GM21390 (cell line): Measurements from ENCODE around the gene MS4A10.

ENCODE experiments used
- ATAC-seq: cut with Tn5 transposase; IDR thresholded peaks from one replicate; pipeline ENCODE4 v1.9.1; 2021; ENCODE audit not compliant: unreplicated experiment

The MS4A10 gene

DNA sequence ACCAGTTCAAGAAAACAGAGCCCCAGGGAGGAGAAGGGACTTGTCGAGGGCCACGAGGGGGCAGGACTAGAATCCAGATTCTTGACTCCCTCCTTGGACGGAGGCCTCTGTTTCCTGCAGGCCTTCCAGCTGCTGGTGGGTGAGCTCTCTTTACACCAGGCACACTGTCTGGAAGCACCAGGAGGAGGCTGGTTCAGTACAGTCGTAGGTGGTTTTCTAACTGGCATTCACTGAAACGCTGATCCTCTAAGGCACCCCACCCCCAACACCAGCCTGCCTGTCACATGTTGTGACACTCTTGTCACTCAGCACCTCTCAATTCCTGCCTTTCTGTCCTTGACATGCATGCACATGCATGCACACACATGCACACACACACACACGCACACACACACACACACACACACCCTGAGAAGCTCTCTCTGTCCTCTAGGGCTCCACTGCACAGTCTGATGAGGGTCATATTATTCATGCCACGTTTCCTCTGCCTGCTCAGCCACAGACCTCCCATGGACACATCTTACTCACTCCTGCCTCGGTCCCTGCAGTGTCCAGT, 751 bp downstream of the MS4A10 start:
- ATAC-seq, result no peak

DNA sequence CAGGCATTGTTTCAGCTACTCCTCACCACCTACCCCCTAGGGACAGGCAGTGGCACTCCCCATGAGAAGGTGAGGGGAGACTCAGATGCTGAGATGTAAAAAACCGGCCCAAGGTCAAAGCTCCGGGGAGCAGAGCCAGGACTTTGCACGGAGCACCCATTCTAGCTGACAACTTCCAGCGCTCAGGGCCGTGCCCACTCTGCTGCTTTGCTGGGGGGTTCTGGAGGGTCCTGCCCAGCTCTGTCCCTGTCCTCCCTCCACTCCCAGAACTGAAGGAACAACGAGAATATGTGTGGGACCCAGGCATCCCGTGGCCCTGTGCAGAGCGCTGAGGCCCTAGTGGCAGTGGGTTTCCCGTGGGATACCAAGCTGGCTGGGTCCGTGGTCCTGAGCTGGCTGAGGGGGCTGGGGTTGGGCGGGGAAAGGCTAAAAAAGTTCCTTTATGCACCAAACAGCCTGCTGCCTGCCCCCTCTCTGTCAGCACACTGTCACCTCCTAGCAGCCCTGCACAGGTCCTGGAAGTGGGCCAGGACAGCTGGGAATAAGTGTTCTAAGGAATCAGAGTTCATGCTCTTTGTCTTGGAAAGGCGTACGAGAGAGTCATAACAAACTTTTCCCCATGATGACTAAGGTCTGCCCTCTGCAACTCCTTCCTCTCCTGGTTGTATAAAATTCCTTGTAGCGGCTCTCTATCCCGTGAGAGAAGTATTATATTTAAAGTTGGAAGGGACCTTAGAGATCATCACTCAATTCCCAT, 1.9 kb downstream of the MS4A10 start:
- no peak for ATAC-seq

DNA sequence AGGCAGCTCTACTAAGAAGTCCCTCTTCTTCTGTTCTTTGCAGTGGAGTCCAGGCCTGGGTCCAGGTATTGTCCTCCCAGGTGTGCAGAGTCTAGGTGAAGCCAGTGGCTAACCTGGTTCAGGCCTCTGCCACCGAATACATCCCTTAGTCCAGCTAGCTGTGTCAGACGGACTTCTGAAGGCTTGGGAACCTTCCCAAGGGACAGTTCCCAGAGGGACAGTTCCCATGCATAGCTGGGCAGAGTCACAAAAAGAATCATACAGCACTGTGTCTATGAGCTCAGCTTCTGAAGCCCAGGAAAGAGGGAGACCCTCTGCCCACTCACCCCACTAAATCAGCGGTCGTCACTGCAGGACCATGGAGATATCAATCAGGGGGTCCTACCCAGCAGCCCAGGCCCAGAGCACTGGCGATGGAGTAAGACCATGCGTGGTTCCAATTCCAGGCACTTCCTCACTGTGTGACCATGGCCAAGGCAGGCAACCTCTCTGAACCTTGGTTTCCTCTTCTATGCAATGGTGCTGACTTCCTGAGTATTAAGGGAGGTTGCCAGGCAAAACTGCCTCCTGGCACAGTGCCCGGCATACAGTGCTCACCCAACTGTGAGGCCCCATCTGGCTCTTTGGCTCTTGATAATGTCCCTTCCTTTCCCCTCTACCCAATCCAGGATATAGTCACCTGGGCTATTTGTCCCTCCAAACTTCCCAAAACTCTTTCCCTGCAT, 3.4 kb downstream of the MS4A10 start:
- no peak for ATAC-seq

- no peak for ATAC-seq
Measured at GRCh38 chr11:60790726-60791125, 5.6 kb downstream of the MS4A10 start.

DNA sequence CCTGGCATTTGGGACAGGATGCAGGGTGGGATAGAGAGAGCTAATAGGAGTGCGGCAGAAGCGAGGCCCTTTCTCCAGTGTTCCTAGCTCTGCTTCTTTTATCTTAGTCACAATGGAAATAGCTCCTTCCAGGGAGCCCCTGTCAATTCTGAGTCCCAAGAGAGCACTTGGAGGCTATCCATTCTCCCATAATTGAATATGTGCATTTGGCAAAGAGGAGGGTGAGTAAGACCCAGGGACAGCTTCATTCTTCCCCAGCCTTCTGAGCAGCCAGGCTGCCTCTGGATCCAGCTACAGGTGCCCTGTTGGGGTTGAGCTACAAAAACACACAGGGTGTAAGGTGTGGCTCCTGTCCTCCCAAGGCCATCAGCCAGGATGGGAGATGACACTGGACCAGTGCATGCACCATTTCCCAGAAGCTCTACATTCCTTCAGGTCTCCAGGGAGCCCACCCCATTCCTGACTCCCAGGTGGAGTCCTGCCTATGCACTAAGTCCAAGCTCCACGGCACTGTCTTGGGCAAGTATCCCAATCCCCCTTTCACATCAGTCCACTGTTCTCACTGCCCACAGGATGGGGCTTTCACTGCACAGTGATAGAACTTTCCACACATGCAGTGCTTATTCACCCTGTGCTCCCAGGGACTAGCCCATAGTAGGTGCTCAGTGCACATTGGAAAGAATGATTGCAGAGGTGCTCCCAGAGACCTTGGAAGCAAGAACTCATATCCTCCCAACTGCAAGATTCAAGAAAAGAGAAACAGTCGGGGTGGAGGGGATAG, 6.2 kb downstream of the MS4A10 start:
- no peak for ATAC-seq

DNA sequence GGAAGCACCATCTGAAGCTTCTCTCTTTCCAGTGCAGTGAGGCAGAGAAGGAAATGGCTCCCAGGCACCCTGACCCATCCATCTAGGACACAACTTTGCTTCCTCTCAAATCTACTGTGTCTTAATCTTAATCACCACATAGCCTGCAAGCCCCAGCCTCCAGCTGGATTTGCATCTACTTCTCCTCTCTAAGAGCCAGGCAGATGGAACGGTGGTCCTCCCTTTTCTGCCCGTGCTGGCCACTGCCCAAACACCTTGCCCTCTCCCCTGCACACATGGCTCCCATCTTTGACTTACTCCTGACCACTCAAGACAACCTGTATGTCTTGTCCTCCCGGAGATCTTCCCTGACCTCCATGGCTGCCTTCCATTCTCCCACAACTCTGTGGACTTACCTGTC, 7.4 kb downstream of the MS4A10 start:
- ATAC-seq, result no peak

DNA sequence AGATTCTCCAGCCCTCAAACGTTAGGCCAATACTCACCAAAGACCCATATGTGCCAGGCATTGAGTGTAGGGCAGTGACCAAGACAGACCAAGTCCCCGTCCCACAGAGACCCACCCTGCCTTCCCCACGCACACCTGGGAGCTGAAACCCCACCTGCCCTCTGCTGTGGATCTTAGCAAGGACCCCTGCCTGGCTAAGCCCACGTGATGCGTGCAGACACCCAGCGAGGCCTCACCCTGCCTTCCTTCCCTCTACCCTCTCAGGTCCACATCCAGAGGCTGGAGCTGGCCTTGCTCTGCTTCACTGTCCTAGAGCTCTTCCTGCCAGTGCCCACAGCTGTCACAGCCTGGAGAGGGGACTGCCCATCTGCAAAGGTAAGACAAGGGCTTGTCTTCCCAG, 10.2 kb downstream of the MS4A10 start:
- ATAC-seq, result no peak

DNA sequence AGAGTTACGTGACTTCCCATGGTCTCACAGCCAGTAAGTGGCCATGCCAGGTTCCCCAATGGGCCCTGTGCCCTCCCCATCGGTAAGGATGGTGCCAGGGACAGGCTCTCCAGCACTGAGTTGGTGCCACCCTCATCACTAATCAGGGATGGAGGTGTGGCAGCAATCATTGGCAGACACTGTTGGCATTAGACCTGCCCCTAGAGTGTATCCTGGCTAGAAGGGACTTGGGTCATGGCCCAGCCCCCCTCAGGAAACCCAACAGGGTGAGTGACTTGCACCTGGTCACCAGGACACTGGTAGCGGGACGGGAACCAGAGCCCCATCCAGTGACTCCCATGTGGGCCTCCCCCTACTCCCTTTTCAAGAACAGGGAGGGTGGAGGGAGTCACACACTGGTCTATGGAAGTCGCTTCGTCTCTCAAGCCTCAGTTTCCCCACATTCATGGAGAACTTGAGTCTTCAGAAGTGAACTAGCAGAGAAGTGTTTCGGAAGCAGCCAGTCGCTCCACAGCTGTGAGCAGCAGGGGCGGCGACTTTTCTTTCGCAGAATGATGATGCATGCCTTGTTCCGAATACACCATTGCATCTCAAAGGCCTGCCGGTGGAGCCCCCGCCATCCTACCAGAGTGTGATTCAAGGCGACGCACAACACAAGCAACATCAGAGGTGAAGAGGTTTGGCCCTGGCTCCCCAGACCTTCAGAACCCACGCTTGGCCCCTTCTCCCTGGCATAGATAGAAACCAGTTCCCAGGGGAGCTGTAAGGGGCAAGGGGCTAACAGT, 12.9 kb downstream of the MS4A10 start:
- ATAC-seq, result no peak

DNA sequence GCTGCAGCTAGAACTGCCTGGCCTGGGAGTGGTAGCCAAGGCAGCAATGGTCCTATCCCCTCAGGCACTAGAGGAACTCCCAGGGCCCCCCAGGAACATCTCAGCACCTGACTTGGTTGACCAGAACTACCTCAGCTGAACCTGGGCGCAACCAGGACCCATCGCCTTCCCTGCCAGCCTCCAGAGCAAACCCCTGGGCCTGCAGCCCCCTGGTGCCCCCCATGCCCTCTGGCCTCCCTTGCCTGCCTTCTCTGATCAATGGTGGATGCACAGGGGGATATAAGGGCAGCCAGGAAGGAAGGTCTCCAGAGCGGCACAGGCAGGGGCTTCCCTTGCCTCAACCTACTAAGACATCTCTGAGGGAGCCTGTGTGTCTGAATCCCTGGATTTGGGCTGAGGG, 13.5 kb downstream of the MS4A10 start:
- no peak for ATAC-seq

DNA sequence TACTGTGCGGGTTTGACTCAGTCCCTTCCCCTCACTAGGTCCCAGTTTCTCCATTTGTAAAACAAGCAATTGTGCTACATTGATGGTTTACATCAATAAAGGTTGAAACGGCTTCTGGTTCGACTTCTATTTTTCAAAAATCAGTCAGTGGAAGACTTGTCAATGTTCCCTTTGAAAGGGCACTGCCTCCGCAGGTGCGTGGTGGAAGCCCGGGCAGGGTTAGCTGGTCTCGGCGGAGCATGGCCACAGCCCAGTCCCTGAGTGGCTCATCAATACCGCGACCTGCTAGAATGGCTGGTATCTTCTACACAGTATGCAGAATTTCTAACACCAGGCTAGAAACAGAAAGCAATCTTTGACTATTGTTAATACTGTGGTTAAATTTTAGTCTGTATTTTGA, 16.1 kb downstream of the MS4A10 start:
- ATAC-seq, result no peak

- no peak for ATAC-seq
Measured at GRCh38 chr11:60803273-60803936, 18.3 kb downstream of the MS4A10 start.

DNA sequence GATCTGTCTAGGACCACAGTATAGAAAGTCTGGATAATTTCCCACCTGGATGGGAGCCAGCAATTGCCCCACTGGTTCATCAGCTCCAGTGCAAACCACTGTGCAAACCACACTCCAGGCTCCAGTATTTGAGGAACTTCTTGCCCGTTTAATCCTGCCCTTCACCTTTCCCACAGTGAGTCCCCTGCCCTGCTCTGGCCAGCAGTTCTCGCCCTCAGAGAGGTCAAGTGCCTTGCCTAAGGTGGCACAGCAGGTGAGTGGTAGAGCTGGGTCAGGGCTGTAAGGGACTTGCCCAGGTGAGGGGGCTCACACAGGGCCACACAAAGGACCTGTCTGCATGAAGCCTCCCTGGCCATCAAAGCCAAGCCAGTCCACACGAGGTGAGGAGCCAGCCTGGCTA, 24.1 kb downstream of the MS4A10 start:
- no peak for ATAC-seq

GRCh38 chr11:60809691-60810090, 24.6 kb downstream of the MS4A10 start:
- ATAC-seq, result no peak

- ATAC-seq, result no peak
Measured at GRCh38 chr11:60810151-60810550, 25.0 kb downstream of the MS4A10 start.

DNA sequence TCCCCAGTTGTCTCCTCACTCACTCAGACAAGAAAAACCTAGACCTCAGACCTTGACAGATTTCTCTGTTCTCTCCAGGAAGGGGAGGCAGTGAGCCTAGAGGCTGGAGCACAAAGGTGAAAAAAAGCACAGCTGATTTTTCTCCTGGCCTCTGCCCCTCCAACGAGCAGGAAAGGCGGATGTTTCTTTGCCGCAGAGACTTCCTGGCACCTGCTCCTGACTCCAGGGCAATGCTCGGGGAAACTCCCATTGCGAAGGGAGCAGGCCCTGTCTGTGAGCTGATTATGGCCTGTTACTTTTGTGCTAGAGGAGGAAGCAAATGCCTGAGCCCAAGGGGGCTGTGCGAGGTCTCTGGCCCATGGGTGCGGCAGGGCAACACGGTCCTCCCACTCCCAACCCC, 25.4 kb downstream of the MS4A10 start:
- ATAC-seq, result no peak

- ATAC-seq, result no peak
Measured at GRCh38 chr11:60813324-60813723, 28.2 kb downstream of the MS4A10 start.

GRCh38 chr11:60814112-60814511, 29.0 kb downstream of the MS4A10 start:
- no peak for ATAC-seq

- no peak for ATAC-seq
Measured at GRCh38 chr11:60816590-60817157, 31.5 kb downstream of the MS4A10 start.

- no peak for ATAC-seq
Measured at GRCh38 chr11:60818057-60818456, 32.9 kb downstream of the MS4A10 start.
